ENCODE results near the gene CMKLR1.

Gene CMKLR1

GRCh38 chr12:108297895-108298760, 41.0 kb downstream of the CMKLR1 start:
- DNase-seq, result no peak

- DNase-seq, result no peak
Measured at GRCh38 chr12:108297424-108297823, 41.7 kb downstream of the CMKLR1 start.

- no peak for DNase-seq
Measured at GRCh38 chr12:108296945-108297344, 42.2 kb downstream of the CMKLR1 start.

GRCh38 chr12:108295641-108296040, 43.5 kb downstream of the CMKLR1 start:
- DNase-seq, result no peak

GRCh38 chr12:108289350-108290161, 49.6 kb downstream of the CMKLR1 start:
- no peak for DNase-seq

- no peak for DNase-seq
Measured at GRCh38 chr12:108287227-108287626, 51.9 kb downstream of the CMKLR1 start.

- no peak for DNase-seq
Measured at GRCh38 chr12:108285016-108285415, 54.1 kb downstream of the CMKLR1 start.

GRCh38 chr12:108284163-108284562, 54.9 kb downstream of the CMKLR1 start:
- no peak for DNase-seq

- no peak for DNase-seq
Measured at GRCh38 chr12:108282676-108283075, 56.4 kb downstream of the CMKLR1 start.

GRCh38 chr12:108282160-108282559, 57.0 kb downstream of the CMKLR1 start:
- no peak for DNase-seq

GRCh38 chr12:108277613-108278012, 61.5 kb downstream of the CMKLR1 start:
- DNase-seq, result no peak

- DNase-seq, result no peak
Measured at GRCh38 chr12:108273217-108273616, 65.9 kb downstream of the CMKLR1 start.

GRCh38 chr12:108271951-108272872, 66.9 kb downstream of the CMKLR1 start:
- no peak for DNase-seq

- DNase-seq, result no peak
Measured at GRCh38 chr12:108270849-108271143, 68.3 kb downstream of the CMKLR1 start.

GRCh38 chr12:108270035-108270848, 68.9 kb downstream of the CMKLR1 start:
- DNase-seq, result no peak

- DNase-seq, result no peak
Measured at GRCh38 chr12:108269224-108269623, 69.9 kb downstream of the CMKLR1 start.

GRCh38 chr12:108268397-108268796, 70.7 kb downstream of the CMKLR1 start:
- DNase-seq, result no peak

- no peak for DNase-seq
Measured at GRCh38 chr12:108267450-108267849, 71.7 kb downstream of the CMKLR1 start.

GRCh38 chr12:108266131-108266530, 73.0 kb downstream of the CMKLR1 start:
- DNase-seq, result no peak

- no peak for DNase-seq
Measured at GRCh38 chr12:108265505-108265904, 73.6 kb downstream of the CMKLR1 start.

- DNase-seq, result no peak
Measured at GRCh38 chr12:108260969-108261368, 78.1 kb downstream of the CMKLR1 start.

GRCh38 chr12:108260039-108260438, 79.1 kb downstream of the CMKLR1 start:
- DNase-seq, result no peak
